Measurements from ENCODE around the gene GLO1.

GRCh38 chr6:38658418-38659167 is 44.4 kb downstream of the GLO1 start:
- no peak for TF ChIP-seq CTCF (IDR thresholded peaks at IDR 0.05; ENCODE audit: low read length)
- no peak for TF ChIP-seq EZH2 (IDR thresholded peaks at IDR 0.05; ENCODE audit: borderline replicate concordance, low read length)

Measured in OCI-LY1 (cell line).